GM19467 (cell line): ENCODE data around the gene NLN.
"Not testable (repeated sequence)": the region's sequence is repeated elsewhere in the genome, so short reads cannot be mapped to it uniquely, and the experiment has no call there.

Experiments used
- ATAC-seq: cut with Tn5 transposase; IDR thresholded peaks from one replicate; pipeline ENCODE4 v1.9.1; 2021; ENCODE audit warnings: mild to moderate bottlenecking, moderate library complexity; ENCODE audit not compliant: unreplicated experiment

Gene NLN

DNA sequence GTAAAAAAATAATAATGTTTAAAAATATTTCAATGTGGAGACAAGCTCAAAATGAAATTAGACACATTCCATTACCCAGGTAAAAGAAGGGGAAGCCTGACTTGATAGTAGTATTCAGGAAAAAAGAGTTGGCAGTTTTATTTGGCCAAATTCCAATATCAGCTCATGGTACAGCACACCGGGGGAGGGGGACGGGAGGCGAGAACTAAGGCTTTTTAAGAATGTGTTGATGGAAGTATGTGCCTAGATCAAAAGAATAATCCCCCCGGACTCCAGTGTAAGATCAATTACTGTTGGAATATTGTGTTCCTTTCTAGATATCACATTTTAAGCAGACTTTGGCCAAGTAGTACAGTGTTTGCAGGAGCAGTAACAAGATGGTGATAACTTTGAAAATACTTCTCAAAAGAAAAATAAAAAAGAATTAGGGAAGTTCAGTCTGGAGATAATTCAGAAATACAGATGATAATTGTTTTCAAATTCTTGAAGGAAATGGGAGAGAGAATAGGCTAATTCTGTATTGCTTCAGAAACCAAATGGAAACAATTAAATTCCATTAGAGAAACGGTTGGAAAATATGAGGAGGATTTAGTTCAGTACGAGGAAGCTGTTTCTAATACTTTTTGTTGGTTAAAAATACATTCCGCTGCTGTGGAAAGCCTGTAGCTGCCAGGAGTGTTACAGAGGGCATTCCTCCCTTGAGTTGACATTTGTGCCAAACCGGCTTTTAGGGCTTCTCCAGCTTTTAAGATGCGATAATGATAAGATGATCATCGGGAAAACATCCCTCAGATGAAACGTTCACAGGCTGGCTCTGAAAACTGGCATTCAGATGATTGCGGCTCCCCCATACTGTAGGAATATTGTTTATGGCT lies 106.3 kb downstream of the NLN start:
- ATAC-seq: no peak

GRCh38 chr5:65830856-65831255 lies 108.9 kb downstream of the NLN start:
- no peak for ATAC-seq

GRCh38 chr5:65831276-65831675 lies 109.3 kb downstream of the NLN start:
- ATAC-seq: no peak

DNA sequence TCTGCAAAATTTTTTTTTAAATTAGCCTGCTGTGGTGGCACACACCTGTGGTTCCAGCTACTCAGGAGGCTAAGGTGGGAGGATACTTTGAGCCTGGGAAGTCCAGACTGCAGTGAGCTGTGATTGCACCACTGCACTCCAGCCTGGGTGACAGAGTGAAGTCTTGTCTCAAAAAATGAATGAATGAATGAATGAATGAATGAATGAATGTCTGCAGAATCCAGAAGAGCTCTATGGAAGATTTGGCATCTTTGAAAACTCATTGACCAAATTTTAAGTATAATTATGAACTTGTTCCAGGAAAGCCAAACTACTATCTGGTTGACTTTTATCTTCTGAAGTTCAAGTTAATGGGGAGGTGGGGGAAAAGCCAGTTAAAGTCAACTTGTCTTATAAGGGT lies 110.1 kb downstream of the NLN start:
- ATAC-seq: no peak

- ATAC-seq: no peak
Observed at GRCh38 chr5:65832603-65833228, 110.7 kb downstream of the NLN start.

GRCh38 chr5:65833780-65834179 lies 111.8 kb downstream of the NLN start:
- no peak for ATAC-seq

GRCh38 chr5:65834306-65834705 lies 112.3 kb downstream of the NLN start:
- no peak for ATAC-seq

DNA sequence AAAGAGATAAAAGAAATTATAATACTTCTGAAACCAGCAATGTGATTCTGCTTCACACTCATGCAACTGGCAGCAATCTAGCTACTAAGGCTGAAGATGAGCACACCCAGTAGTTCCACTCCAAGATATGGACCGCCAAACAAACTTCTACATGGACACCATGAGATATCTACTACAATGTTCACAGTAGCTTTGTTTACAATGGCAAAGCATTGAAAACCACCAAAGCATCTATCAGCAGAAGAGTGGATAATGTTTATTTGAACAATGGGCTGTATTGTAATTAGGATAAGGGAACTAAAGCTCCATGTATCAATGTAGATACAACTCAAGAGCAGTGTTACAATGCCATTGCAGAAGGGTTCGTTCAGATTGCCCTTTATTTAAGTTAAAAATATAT lies 113.2 kb downstream of the NLN start:
- ATAC-seq: no peak

GRCh38 chr5:65837139-65837538 lies 115.1 kb downstream of the NLN start:
- ATAC-seq: no peak

GRCh38 chr5:65839170-65839569 lies 117.2 kb downstream of the NLN start:
- not testable (repeated sequence) for ATAC-seq

- no peak for ATAC-seq
Observed at GRCh38 chr5:65840071-65840470, 118.1 kb downstream of the NLN start.

DNA sequence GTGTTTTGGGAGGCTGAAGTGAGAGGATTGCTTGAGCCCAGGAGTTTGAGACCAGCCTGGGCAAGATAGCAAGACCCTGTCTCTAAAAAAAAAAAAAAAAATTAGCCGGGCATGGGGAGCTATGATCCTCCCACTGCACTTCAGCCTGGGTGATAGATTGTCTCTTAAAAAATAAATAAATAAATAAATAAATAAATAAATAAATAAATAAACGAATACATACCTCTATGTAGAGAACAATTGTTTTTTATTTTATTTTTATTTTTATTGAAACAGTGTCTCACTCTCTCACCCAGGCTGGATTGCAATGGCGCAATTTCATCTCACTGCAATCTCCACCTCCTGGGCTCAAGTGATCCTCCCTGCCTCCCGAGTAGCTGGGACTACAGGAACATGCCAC lies 122.8 kb downstream of the NLN start:
- not testable (repeated sequence) for ATAC-seq

DNA sequence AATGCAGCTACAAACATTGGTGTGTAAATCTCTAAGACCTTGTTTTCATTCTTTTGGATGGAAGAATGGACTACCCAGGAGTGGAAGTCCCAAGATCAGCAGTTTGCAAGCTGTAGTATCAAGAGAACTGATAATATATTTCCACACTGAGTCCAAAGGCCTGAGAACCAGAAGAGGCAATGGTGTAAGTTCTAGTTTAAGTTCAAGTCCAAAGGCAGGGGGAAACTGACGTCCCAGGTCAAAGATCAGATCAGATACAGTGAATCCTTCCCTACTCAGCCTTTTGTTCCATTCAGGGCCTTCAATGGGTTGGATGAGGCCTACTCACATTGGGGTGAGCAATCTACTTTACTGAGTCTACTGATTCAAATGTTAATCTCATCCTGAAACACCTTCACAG lies 124.1 kb downstream of the NLN start:
- ATAC-seq: no peak

DNA sequence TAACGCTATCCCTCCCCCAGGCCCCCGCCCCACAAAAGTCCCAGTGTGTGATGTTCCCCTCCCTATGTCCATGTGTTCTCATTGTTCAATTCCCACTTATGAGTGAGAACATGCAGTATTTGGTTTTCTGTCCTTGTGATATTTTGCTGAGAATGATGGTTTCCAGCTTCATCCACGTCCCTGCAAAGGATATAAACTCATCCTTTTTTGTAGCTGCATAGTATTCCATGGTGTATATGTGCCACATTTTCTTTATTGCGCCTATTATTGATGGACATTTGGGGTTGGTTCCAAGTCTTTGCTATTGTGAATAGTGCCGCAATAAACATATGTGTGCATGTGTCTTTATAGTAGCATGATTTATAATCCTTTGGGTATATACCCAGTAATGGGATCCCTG lies 125.0 kb downstream of the NLN start:
- not testable (repeated sequence) for ATAC-seq

- not testable (repeated sequence) for ATAC-seq
Observed at GRCh38 chr5:65849918-65850317, 127.9 kb downstream of the NLN start.

DNA sequence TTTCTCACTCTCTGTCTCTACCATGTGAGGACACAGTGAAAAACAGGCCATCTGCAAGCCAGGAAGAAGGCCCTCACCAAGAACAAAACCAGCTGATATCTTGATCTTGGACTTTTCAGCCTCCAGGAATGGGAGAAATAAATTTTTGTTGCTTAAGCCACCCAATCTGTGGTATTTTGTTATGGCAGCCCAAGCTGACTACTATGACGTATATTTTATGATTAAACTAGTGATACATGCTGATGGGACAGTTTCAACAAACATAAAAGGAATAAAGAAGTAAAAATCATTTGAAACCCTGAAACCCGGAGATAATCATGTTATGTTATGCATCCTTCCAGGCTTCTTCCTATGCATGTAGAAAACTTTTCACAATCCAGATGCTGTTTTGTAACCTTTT lies 132.9 kb downstream of the NLN start:
- no peak for ATAC-seq

GRCh38 chr5:65855766-65856315 lies 133.8 kb downstream of the NLN start:
- no peak for ATAC-seq

DNA sequence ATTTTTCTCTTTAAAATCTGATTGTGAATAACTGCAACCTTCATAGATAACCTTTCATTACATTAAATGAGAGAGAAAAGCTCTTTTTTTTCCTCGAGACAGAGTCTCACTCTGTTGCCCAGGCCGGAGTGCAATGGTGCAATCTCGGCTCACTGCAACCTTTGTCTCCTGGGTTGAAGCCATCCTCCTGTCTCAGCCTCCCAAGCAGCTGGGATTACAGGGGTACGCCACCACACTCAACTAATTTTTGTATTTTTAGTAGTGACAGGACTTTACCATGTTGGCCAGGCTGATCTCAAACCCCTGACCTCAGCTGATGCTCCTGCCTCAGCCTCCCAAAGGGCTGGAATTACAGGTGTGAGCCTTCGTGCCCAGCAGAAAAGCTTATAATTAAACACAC lies 134.5 kb downstream of the NLN start:
- no peak for ATAC-seq

DNA sequence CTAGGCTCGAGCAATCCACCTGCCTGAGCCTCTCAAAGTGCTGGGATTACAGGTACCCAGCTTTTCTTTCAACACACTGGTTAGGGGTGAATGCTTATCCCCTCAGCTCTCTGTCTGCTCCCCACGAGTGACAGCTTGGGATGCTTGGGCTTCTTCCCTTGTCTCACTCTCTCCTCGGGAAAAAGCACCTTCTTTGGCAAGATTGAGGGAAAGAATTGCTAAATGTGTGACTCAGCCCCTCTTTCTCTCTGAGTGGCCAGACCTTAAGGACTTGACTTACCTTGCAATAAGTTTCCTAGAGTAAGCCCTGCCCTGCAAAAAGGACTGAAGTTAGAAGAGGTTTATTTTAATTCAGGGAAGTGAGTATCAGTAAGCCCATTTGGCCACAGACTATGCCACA lies 136.3 kb downstream of the NLN start:
- ATAC-seq: no peak

GRCh38 chr5:65861830-65862241 lies 139.8 kb downstream of the NLN start:
- no peak for ATAC-seq

GRCh38 chr5:65862384-65862783 lies 140.4 kb downstream of the NLN start:
- no peak for ATAC-seq

GRCh38 chr5:65863747-65864146 lies 141.7 kb downstream of the NLN start:
- no peak for ATAC-seq
